SK-N-SH (cell line): ENCODE results near the gene TRIM14. TPM values are rescaled to one million over a fixed set of nuclear protein-coding genes. Genes with fewer than 3 reads are reported as not detected.

Source experiments
- CTCF ChIA-PET: fragments of 300-600, 350-600 bp; formaldehyde crosslinking; extraction: SDS; loops from one replicate; lab custom pipeline; 2021; lab: Yijun Ruan, JAX
- POLR2A ChIA-PET: fragments of 350-600 bp; sonication (Branson Sonifier 250); formaldehyde crosslinking; extraction: SDS; loops from one replicate; lab custom pipeline; 2020; ENCODE audit warnings: antibody characterized with exemption, inconsistent platforms; lab: Yijun Ruan, JAX
- DNase-seq: peaks from one replicate; pipeline ENCODE4 v3.0.0; 2012
- H2AFZ ChIP-seq: fragments of 200-600 bp; sonication (generic); 2 replicates; pipeline ENCODE4 v1.8.1; 2016; ENCODE audit warnings: antibody characterized with exemption, mild to moderate bottlenecking, low read depth
- H3F3A ChIP-seq: fragments of 200-600 bp; sonication (generic); replicated peaks from 2 replicates; pipeline ENCODE3; 2016; ENCODE audit warnings: antibody characterized with exemption, mild to moderate bottlenecking; ENCODE audit not compliant: insufficient read depth
- H3K27ac ChIP-seq, 2 experiments: fragments of 200-500 bp in 1 of 2; fragments of 200-600 bp in 1 of 2; sonication (Bioruptor generic) in 1 of 2; sonication (generic), shearing (Covaris generic) in 1 of 2; 2 replicates each; pipeline versions ENCODE4 v1.5.1 to v1.6.1; 2014 to 2016; ENCODE audit warnings: low read depth in 2 of 2, inconsistent platforms in 1 of 2, low read length in 1 of 2, mild to moderate bottlenecking in 1 of 2, mixed read lengths in 1 of 2
- H3K27me3 ChIP-seq: fragments of 200-600 bp; sonication (generic), shearing (Covaris generic); 2 replicates; pipeline ENCODE4 v1.6.1; 2016; ENCODE audit warnings: mixed run types; ENCODE audit not compliant: insufficient read depth
- H3K36me3 ChIP-seq, 2 experiments: fragments of 200-500 bp in 1 of 2; fragments of 200-600 bp in 1 of 2; sonication (Bioruptor generic) in 1 of 2; sonication (generic) in 1 of 2; replicated peaks in 1 of 2; 2 replicates each; pipeline versions ENCODE3 to v1.5.1; 2014 to 2016; ENCODE audit warnings: low read length in 1 of 2, mild to moderate bottlenecking in 1 of 2; ENCODE audit not compliant: insufficient read depth in 2 of 2, control insufficient read depth in 1 of 2
- H3K4me1 ChIP-seq, 2 experiments: fragments of 200-500 bp in 1 of 2; fragments of 200-600 bp in 1 of 2; sonication (Bioruptor generic) in 1 of 2; sonication (generic), shearing (Covaris generic) in 1 of 2; 2 replicates each; pipeline versions ENCODE4 v1.5.1 to v1.6.1; 2014 to 2016; ENCODE audit warnings: low read depth in 1 of 2, low read length in 1 of 2, mixed run types in 1 of 2; ENCODE audit not compliant: insufficient read depth in 2 of 2, control insufficient read depth in 1 of 2
- H3K4me2 ChIP-seq: fragments of 200-600 bp; sonication (generic), shearing (Covaris generic); 2 replicates; pipeline ENCODE4 v1.6.1; 2017; ENCODE audit warnings: mixed run types
- H3K4me3 ChIP-seq, 2 experiments: fragments of 200-500 bp in 1 of 2; fragments of 200-600 bp in 1 of 2; sonication (Bioruptor generic) in 1 of 2; sonication (generic), shearing (Covaris generic) in 1 of 2; 2 replicates each; pipeline versions ENCODE4 v1.5.1 to v1.8.1; 2014 to 2016; ENCODE audit warnings: low read depth in 2 of 2, inconsistent platforms in 1 of 2, low read length in 1 of 2, mild to moderate bottlenecking in 1 of 2, mixed read lengths in 1 of 2, moderate library complexity in 1 of 2
- H3K79me2 ChIP-seq: fragments of 200-600 bp; sonication (generic); 2 replicates; pipeline ENCODE4 v1.8.1; 2017; ENCODE audit warnings: mild to moderate bottlenecking; ENCODE audit not compliant: insufficient read depth
- H3K9ac ChIP-seq: fragments of 200-600 bp; sonication (generic); 2 replicates; pipeline ENCODE4 v1.6.1; 2017; ENCODE audit warnings: mixed run types
- H3K9me2 ChIP-seq: fragments of 200-600 bp; sonication (generic); 2 replicates; pipeline ENCODE4 v1.6.1; 2017; ENCODE audit warnings: mixed run types
- H3K9me3 ChIP-seq: fragments of 200-600 bp; sonication (generic); 2 replicates; pipeline ENCODE4 v1.6.1; 2017; ENCODE audit warnings: mixed run types, mild to moderate bottlenecking, moderate library complexity
- H4K20me1 ChIP-seq: fragments of 200-600 bp; sonication (generic); 2 replicates; pipeline ENCODE4 v1.6.1; 2017; ENCODE audit warnings: mild to moderate bottlenecking, mixed run types; ENCODE audit not compliant: insufficient read depth
- EP300 ChIP-seq, 2 experiments: IDR thresholded peaks; 2 replicates each; pipeline versions ENCODE4 v1.4.0 to v1.6.1; 2012; ENCODE audit warnings: borderline replicate concordance in 1 of 2, low read depth in 1 of 2, low read length in 1 of 2
- EZH2phosphoT487 ChIP-seq: fragments of 200-600 bp; sonication (generic); IDR thresholded peaks from 2 replicates; pipeline ENCODE4 v1.6.1; 2017; ENCODE audit warnings: low read depth, mixed run types, mild to moderate bottlenecking, antibody characterized with exemption, moderate library complexity, borderline replicate concordance
- FOXJ3 ChIP-seq: sonication (generic); formaldehyde crosslinking; IDR thresholded peaks from 2 replicates; pipeline ENCODE4 v1.5.1; 2020; ENCODE audit warnings: mild to moderate bottlenecking, missing genetic modification reagents
- GABPA ChIP-seq: IDR thresholded peaks from 2 replicates; pipeline ENCODE4 v1.4.0; 2012; ENCODE audit warnings: low read depth, mild to moderate bottlenecking
- IRF3 ChIP-seq: fragments of 150-350 bp; IDR thresholded peaks from 2 replicates; pipeline ENCODE4 v1.6.1; 2016; ENCODE audit warnings: mild to moderate bottlenecking, low read depth, low read length
- JUND ChIP-seq: IDR thresholded peaks from 2 replicates; pipeline ENCODE4 v1.4.0; 2012
- MEF2A ChIP-seq: IDR thresholded peaks from 2 replicates; pipeline ENCODE4 v1.4.0; 2012; ENCODE audit warnings: low read depth, borderline replicate concordance
- NRF1 ChIP-seq: IDR thresholded peaks from 2 replicates; pipeline ENCODE4 v1.6.1; 2012; ENCODE audit warnings: low read depth, mild to moderate bottlenecking, low read length
- POLR2AphosphoS5 ChIP-seq: IDR thresholded peaks from 2 replicates; pipeline ENCODE4 v1.6.1; 2012; ENCODE audit warnings: low read depth, low read length
- RAD21 ChIP-seq: IDR thresholded peaks from 2 replicates; pipeline ENCODE4 v1.6.1; 2012; ENCODE audit warnings: mild to moderate bottlenecking, low read length
- RCOR1 ChIP-seq: fragments of 150-350 bp; IDR thresholded peaks from 2 replicates; pipeline ENCODE4 v1.6.1; 2017; ENCODE audit warnings: antibody characterized with exemption, low read length
- REST ChIP-seq: IDR thresholded peaks from 2 replicates; pipeline ENCODE4 v1.6.1; 2012; ENCODE audit warnings: mild to moderate bottlenecking, low read depth, low read length, moderate library complexity
- RFX5 ChIP-seq: IDR thresholded peaks from 2 replicates; pipeline ENCODE4 v1.6.1; 2012; ENCODE audit warnings: mild to moderate bottlenecking, improper control_type of control experiment, low read length
- RXRA ChIP-seq: IDR thresholded peaks from 2 replicates; pipeline ENCODE4 v1.4.0; 2012; ENCODE audit warnings: low read depth, mild to moderate bottlenecking, borderline replicate concordance
- SIN3A ChIP-seq: IDR thresholded peaks from 2 replicates; pipeline ENCODE4 v1.6.1; 2012; ENCODE audit warnings: low read depth, mild to moderate bottlenecking, low read length, moderate library complexity, borderline replicate concordance
- USF2 ChIP-seq: fragments of 150-350 bp; IDR thresholded peaks from 2 replicates; pipeline ENCODE4 v1.6.1; 2017; ENCODE audit warnings: antibody characterized with exemption, low read length, low read depth, borderline replicate concordance
- YY1 ChIP-seq: IDR thresholded peaks from 2 replicates; pipeline ENCODE4 v1.4.0; 2012; ENCODE audit warnings: low read depth, mild to moderate bottlenecking
- ZBTB33 ChIP-seq: IDR thresholded peaks from 2 replicates; pipeline ENCODE4 v1.4.0; 2012; ENCODE audit warnings: low read depth, borderline replicate concordance
- WGBS: methylation state at CpG from one replicate; pipeline ENCODE4 v1.1.6; 2017; ENCODE audit warnings: low lambda C conversion rate; 5-methylcytosine and 5-hydroxymethylcytosine counted together
- polyA plus RNA-seq, 3 experiments: library from polyadenylated mRNA; depleted of rRNA; stranded (reverse); fragments of >200 nt; gene quantifications; 2 replicates each; pipeline ENCODE4 v1.2.3, GENCODE V29; 2012

Gene TRIM14
- polyA plus RNA-seq, 1 of the 3 experiments (the other 2 are of a cell fraction) = 15.3 TPM

- Histone ChIP-seq H3K4me2 (no peak overlapping the region), H4K20me1 (no peaks in the 10 kb centered on the region), H3K27me3 (no peaks in the 10 kb centered on the region), H2AFZ (no peak overlapping the region), H3K9me3 (no peaks in the 10 kb centered on the region), H3K36me3 (peaks cover 3 to 17% of the 10 kb centered on the region in 2 experiments), H3K4me3 (no peak overlapping the region), H3F3A (peaks cover 3% of the 10 kb centered on the region), H3K79me2 (no peaks in the 10 kb centered on the region), H3K4me1 (no peaks in the 10 kb centered on the region), H3K9ac (no peak overlapping the region), H3K9me2 (no peaks in the 10 kb centered on the region), H3K27ac (no peak overlapping the region)
- TF ChIP-seq MEF2A (no peak), SIN3A (no peak), IRF3 (no peak), GABPA (no peak), USF2 (no peak), RXRA (no peak), FOXJ3 (CRISPR knock-in tag) (no peak), JUND (no peak), RCOR1 (no peak), RAD21 (no peak), ZBTB33 (no peak), YY1 (no peak), EP300 (IDR thresholded peaks at IDR 0.05; ENCODE audit: borderline replicate concordance in 1 of 2, low read depth in 1 of 2, low read length in 1 of 2) (no peak), REST (no peak), EZH2phosphoT487 (no peak), NRF1 (no peak), POLR2AphosphoS5 (no peak), RFX5 (no peak)
- ChIA-PET CTCF (no interaction called here), POLR2A (no interaction called here)
- no peak for DNase-seq
- 97% methylated on average over 77 of the region's 92 CpGs for WGBS
Observed at GRCh38 chr9:98087420-98088354, 31.3 kb downstream of the TRIM14 start.
